Activated T-helper 1 cell treated with anti-CD3 and anti-CD28 coated beads, Interleukin-12 subunit alpha, Interleukin-12 subunit beta, Interleukin-2, Interleukin-4 antibody, amounts not matched to agents 30 ng/mL and 10 ng/mL and 1 ng/mL, durations not matched to agents 14 hours and 24 hours and 36 hours (primary cell): Measurements from ENCODE around the gene ZNF691. TPM values are rescaled to one million over a fixed set of nuclear protein-coding genes. Genes with fewer than 3 reads are reported as not detected.
"Not testable (repeated sequence)": the region's sequence is repeated elsewhere in the genome, so short reads cannot be mapped to it uniquely, and the experiment has no call there.

Source experiments
- DNase-seq: peaks from one replicate; pipeline ENCODE4 v3.0.0; 2021; ENCODE audit warnings: low spot score
- H3K27ac Mint-ChIP-seq: one replicate; pipeline ENCODE4 v1.8.0; 2021; ENCODE audit warnings: mild to moderate bottlenecking, mixed read lengths
- H3K27me3 Mint-ChIP-seq: one replicate; pipeline ENCODE4 v1.8.0; 2022; ENCODE audit warnings: mild to moderate bottlenecking, moderate library complexity, mixed read lengths; ENCODE audit not compliant: insufficient read depth
- H3K36me3 Mint-ChIP-seq: one replicate; pipeline ENCODE4 v1.8.0; 2021; ENCODE audit warnings: low read depth, mixed read lengths
- H3K4me1 Mint-ChIP-seq: one replicate; pipeline ENCODE4 v1.8.0; 2021; ENCODE audit warnings: low read depth, mixed read lengths
- H3K4me3 Mint-ChIP-seq: one replicate; pipeline ENCODE4 v1.8.0; 2021; ENCODE audit warnings: mild to moderate bottlenecking, moderate library complexity, mixed read lengths
- H3K9me3 Mint-ChIP-seq: one replicate; pipeline ENCODE4 v1.8.0; 2021; ENCODE audit warnings: mixed read lengths
- intact Hi-C: fragments of 100-400 bp; cut with micrococcal nuclease; formaldehyde crosslinking; loops from one replicate; pipeline ENCODE4 v1.15.1; 2024
- total RNA-seq: library from RNA; stranded (reverse); gene quantifications from 2 replicates; pipeline ENCODE4 v1.2.3, GENCODE V29; 2022

The ZNF691 gene
- total RNA-seq, 1 donor from 2014 or later: 10.0 TPM

- peaks cover 32% of the 10 kb centered on the region for H3K36me3 Mint-ChIP-seq
- peaks cover 3% of the 10 kb centered on the region for H3K27me3 Mint-ChIP-seq
- H3K9me3 Mint-ChIP-seq: peaks cover 18% of the 10 kb centered on the region
- peaks cover 24% of the 10 kb centered on the region for H3K4me1 Mint-ChIP-seq
- no peak overlapping the region for H3K4me3 Mint-ChIP-seq
- intact Hi-C loops: no loop called here
- no peak for DNase-seq
- H3K27ac Mint-ChIP-seq: no peak overlapping the region
These were observed 5.7 kb downstream of the ZNF691 start for GRCh38 chr1:42851960-42852607.

GRCh38 chr1:42852608-42852980 is 6.2 kb downstream of the ZNF691 start:
- no peak overlapping the region for H3K4me3 Mint-ChIP-seq
- no peak overlapping the region for H3K27ac Mint-ChIP-seq
- intact Hi-C loops: no loop called here
- H3K36me3 Mint-ChIP-seq: peaks cover 31% of the 10 kb centered on the region
- H3K9me3 Mint-ChIP-seq: peaks cover 23% of the 10 kb centered on the region
- no peak for DNase-seq
- peaks cover 19% of the 10 kb centered on the region for H3K4me1 Mint-ChIP-seq
- H3K27me3 Mint-ChIP-seq: peaks cover 3% of the 10 kb centered on the region

GRCh38 chr1:42853116-42853884 is 6.9 kb downstream of the ZNF691 start:
- no peak overlapping the region for H3K4me3 Mint-ChIP-seq
- H3K27me3 Mint-ChIP-seq: peaks cover 3% of the 10 kb centered on the region
- H3K4me1 Mint-ChIP-seq: peaks cover 12% of the 10 kb centered on the region
- peaks cover 31% of the 10 kb centered on the region for H3K9me3 Mint-ChIP-seq
- H3K36me3 Mint-ChIP-seq: peaks cover 35% of the 10 kb centered on the region
- no peak for DNase-seq
- H3K27ac Mint-ChIP-seq: no peak overlapping the region
- intact Hi-C loops: no loop called here

- H3K4me3 Mint-ChIP-seq, H3K4me1 Mint-ChIP-seq, H3K27ac Mint-ChIP-seq, intact Hi-C loops, DNase-seq: not testable (repeated sequence)
- peaks cover 14% of the 10 kb centered on the region for H3K27me3 Mint-ChIP-seq
- peaks cover 16% of the 10 kb centered on the region for H3K36me3 Mint-ChIP-seq
- peaks cover 37% of the 10 kb centered on the region for H3K9me3 Mint-ChIP-seq
These were observed 10.1 kb downstream of the ZNF691 start for GRCh38 chr1:42856554-42856953.

GRCh38 chr1:42859366-42859765 is 13.0 kb downstream of the ZNF691 start:
- H3K27ac Mint-ChIP-seq, H3K4me1 Mint-ChIP-seq, H3K4me3 Mint-ChIP-seq, H3K36me3 Mint-ChIP-seq, DNase-seq, intact Hi-C loops: not testable (repeated sequence)
- Mint-ChIP-seq H3K27me3 (peaks cover 22% of the 10 kb centered on the region), H3K9me3 (peaks cover 41% of the 10 kb centered on the region)

GRCh38 chr1:42860339-42861013 is 14.1 kb downstream of the ZNF691 start:
- H3K4me1 Mint-ChIP-seq: no peaks in the 10 kb centered on the region
- intact Hi-C loops: no loop called here
- no peak overlapping the region for H3K27ac Mint-ChIP-seq
- no peak for DNase-seq
- H3K9me3 Mint-ChIP-seq: peaks cover 41% of the 10 kb centered on the region
- no peak overlapping the region for H3K4me3 Mint-ChIP-seq
- H3K36me3 Mint-ChIP-seq: peaks cover 7% of the 10 kb centered on the region
- peaks cover 22% of the 10 kb centered on the region for H3K27me3 Mint-ChIP-seq

- Mint-ChIP-seq H3K27me3 (peaks cover 24% of the 10 kb centered on the region), H3K4me3 (no peak overlapping the region), H3K36me3 (peaks cover 7% of the 10 kb centered on the region), H3K4me1 (no peaks in the 10 kb centered on the region), H3K27ac (no peak overlapping the region), H3K9me3 (peaks cover 36% of the 10 kb centered on the region)
- intact Hi-C loops: no loop called here
- no peak for DNase-seq
These were observed 14.6 kb downstream of the ZNF691 start for GRCh38 chr1:42861014-42861399.

GRCh38 chr1:42866549-42866948 is 20.1 kb downstream of the ZNF691 start:
- no peak for DNase-seq
- no peaks in the 10 kb centered on the region for H3K36me3 Mint-ChIP-seq
- peaks cover 19% of the 10 kb centered on the region for H3K27me3 Mint-ChIP-seq
- no peaks in the 10 kb centered on the region for H3K4me1 Mint-ChIP-seq
- no peak overlapping the region for H3K27ac Mint-ChIP-seq
- intact Hi-C loops: no loop called here
- H3K9me3 Mint-ChIP-seq: peaks cover 4% of the 10 kb centered on the region
- H3K4me3 Mint-ChIP-seq: no peak overlapping the region

- DNase-seq, intact Hi-C loops, H3K9me3 Mint-ChIP-seq, H3K4me3 Mint-ChIP-seq, H3K4me1 Mint-ChIP-seq, H3K27ac Mint-ChIP-seq, H3K36me3 Mint-ChIP-seq: not testable (repeated sequence)
- H3K27me3 Mint-ChIP-seq: peaks cover 17% of the 10 kb centered on the region
These were observed 22.1 kb downstream of the ZNF691 start for GRCh38 chr1:42868466-42868865.

GRCh38 chr1:42869254-42869653 is 22.8 kb downstream of the ZNF691 start:
- H3K27ac Mint-ChIP-seq, DNase-seq, H3K4me1 Mint-ChIP-seq, H3K36me3 Mint-ChIP-seq, H3K4me3 Mint-ChIP-seq, intact Hi-C loops: not testable (repeated sequence)
- Mint-ChIP-seq H3K27me3 (peaks cover 14% of the 10 kb centered on the region), H3K9me3 (peaks cover 10% of the 10 kb centered on the region)

- intact Hi-C loops, H3K27ac Mint-ChIP-seq, H3K4me3 Mint-ChIP-seq: not testable (repeated sequence)
These were observed 23.3 kb downstream of the ZNF691 start for GRCh38 chr1:42869751-42870150.

GRCh38 chr1:42873108-42873507 is 26.7 kb downstream of the ZNF691 start:
- H3K4me1 Mint-ChIP-seq, H3K4me3 Mint-ChIP-seq, intact Hi-C loops, DNase-seq, H3K27ac Mint-ChIP-seq, H3K36me3 Mint-ChIP-seq: not testable (repeated sequence)
- peaks cover 15% of the 10 kb centered on the region for H3K27me3 Mint-ChIP-seq
- H3K9me3 Mint-ChIP-seq: peaks cover 10% of the 10 kb centered on the region

More at GRCh38 chr1:42869751-42870150, 23.3 kb downstream of the ZNF691 start:
- not testable (repeated sequence) for H3K36me3 Mint-ChIP-seq, H3K4me1 Mint-ChIP-seq, DNase-seq
- peaks cover 10% of the 10 kb centered on the region for H3K9me3 Mint-ChIP-seq
- peaks cover 14% of the 10 kb centered on the region for H3K27me3 Mint-ChIP-seq

GRCh38 chr1:42873670-42874069 is 27.3 kb downstream of the ZNF691 start:
- H3K9me3 Mint-ChIP-seq: peaks cover 10% of the 10 kb centered on the region
- H3K27me3 Mint-ChIP-seq: peaks cover 15% of the 10 kb centered on the region
- no peaks in the 10 kb centered on the region for H3K4me1 Mint-ChIP-seq
- no peak overlapping the region for H3K4me3 Mint-ChIP-seq
- intact Hi-C loops: no loop called here
- no peak for DNase-seq
- H3K36me3 Mint-ChIP-seq: no peaks in the 10 kb centered on the region
- no peak overlapping the region for H3K27ac Mint-ChIP-seq
